ENCODE results near the gene TSC1.

The TSC1 gene

DNA sequence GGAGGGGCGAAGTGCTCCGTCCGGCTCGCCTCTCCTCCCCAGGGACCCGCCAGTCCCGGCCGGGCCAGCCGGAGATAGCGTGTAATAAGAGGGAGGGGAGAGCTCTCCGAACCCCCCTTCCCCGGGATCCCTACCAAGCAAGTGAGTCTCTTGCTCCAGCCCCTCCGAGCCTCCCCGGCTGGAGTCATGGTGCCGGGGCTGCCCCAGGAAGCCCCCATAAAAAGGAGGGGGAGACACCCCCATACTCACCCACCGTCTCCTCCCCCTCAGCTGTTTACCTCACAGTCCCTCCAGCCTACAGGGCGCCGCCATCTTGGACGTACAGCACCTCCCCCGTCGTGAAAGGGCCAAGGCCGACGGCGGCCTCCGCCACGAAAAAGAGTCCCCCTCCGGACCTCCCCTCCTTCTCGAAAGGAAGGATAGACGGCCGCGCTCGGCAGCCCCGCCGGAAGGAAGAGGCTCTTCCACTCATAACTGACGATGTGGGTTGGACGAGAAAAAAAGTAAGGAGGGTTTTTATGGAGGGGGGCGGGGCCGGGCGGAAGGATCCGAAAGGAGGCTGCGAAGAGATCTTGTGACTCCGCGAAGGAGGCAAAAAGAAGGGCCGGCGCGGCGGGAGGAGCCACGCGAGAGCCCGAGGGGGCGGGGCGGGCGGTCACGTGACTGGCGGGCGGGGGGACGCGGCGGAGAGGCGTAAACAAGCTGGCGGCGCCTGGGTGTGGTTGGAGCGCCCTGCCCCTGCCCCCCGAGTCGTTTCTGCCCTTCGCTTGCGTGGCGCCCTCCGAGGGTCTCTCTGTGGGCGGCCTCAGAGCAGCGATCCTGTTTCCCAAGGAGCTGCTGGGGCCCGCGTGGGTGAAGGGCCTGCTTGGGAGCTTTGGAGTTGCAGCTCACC is at the start of gene TSC1:
Gene TSC1 (minus strand): TSS at position 323 of the 892 bp plus-strand sequence. CDS start 15,744 bp downstream, outside the sequence.
- DNase-seq, result peak; percentile 86 to 93

DNA sequence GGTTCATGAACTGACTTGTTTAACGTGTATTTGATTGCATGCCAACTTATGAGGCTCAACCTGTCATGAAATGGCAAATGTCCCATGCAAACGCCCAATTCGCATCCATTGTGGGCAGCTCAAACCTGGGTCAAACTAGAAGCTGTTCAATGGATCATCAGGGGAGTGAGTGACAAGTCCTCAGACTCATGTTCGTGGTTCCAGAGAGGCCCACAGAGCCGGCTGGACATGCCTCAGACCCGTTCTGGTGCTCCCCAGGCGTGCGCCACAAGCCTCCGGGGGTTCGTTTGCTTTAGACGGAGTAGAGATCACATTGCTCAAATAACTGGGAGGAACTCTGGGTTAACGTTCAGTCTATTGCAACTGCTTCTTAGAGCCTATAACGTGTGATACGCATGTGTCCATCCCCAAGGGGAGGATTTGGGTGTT is 49.1 kb upstream of the TSC1 start:
- DNase-seq, result peak in 1 of 2 experiments; percentile 53

DNA sequence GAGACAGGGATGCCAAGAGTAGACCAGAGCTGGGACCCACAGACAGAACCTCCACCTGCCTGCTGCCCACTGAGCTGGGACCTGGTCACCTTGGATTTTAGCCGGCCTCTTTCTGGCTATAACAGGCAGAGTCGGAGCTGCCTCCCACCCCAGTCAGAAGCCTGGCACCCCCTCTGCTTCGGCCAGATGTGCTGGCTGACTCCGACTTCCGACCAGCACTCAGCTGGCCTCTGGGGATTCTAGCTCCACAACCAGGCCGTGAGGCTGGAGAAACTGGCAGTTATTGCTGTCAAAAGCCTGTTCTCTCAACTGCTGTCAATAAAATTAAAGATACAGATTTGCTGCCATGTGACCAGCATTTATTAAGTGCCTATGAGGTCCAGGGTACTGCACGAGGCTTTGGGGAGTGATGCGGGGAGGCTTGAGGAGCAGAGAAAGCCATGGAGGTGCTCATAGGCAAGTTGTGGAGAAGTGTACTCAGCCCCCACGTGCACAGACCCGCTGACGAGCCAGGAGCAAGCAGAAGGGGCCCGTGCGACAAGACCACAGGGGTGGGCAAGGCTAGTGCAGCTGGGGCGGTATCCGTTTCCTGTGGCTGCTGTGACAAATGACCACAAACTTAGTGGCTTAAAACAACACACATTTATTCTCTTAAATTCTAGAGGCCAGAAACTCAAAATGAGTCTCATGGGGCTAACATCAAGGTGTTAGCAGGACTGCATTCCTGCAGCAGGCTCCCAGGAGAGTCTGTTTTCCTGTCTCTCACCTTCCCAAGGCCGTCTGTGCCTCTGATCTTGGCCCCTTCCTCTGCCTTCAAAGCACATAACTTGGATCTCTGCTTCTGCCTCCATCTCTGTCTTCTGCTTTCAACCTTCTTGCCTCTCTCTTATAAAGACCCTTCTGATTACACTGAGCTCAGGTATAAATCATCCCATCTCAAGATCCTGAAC is 47.2 kb upstream of the TSC1 start:
- no peak for DNase-seq

DNA sequence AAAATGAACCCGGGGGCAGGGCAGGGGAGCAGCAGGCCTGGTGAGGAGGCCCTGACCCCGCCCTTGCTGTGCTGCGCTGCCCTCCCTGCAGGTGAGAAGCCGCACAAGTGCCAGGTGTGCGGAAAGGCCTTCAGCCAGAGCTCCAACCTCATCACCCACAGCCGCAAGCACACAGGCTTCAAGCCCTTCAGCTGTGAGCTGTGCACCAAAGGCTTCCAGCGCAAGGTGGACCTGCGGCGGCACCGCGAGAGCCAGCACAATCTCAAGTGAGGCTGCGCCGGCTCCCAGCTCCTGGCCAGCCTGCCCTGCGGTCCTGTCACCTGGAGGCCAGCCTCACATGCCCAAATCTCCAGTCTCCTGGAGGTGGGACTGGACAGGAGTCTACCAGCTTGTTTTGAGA is 46.4 kb upstream of the TSC1 start:
- DNase-seq, result no peak

DNA sequence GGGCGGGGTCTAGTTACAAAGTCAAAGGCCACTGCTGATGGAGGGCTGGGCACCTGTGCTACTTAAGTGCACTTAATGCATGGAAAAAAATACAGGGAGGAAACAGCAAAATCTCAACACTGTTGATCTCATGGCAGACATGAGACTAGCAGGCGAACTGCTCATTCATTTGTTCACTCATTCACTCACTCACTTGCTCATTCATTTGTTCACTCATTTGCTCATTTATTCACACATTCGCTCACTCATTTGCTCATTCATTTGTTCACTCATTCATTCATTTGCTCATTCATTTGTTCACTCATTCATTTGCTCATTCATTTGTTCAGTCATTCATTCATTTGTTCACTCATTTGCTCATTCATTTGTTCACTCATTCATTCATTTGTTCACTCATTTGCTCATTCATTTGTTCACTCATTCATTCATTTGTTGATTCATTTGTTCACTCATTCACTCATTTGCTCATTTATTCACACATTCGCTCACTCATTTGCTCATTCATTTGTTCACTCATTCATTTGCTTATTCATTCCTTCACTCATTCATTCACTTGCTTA is 45.7 kb upstream of the TSC1 start:
- peak; percentile 29 to 31 for DNase-seq

DNA sequence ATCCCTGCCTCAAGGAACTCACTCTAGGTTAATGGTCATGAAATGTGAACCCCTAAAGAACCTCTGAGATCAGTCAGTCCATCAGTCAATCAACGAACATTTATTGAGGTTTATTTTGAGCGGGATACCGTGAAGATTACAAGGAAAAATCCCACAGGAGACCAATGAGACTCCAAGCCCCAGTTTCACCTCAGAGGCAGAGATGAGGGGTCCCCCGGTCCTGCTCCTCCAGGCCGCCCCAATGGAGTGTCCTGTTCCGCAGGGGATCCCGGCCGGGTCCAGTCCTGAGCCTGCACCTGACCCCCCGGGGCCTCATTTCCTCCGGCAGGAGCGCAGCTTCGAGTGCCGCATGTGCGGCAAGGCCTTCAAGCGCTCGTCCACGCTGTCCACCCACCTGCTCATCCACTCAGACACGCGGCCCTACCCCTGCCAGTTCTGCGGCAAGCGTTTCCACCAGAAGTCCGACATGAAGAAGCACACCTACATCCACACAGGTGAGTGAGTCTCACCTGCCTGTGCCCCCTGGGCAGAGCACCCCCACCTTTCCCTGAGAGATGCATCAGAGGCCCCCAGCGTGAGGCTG is 45.1 kb upstream of the TSC1 start:
- DNase-seq, result no peak

DNA sequence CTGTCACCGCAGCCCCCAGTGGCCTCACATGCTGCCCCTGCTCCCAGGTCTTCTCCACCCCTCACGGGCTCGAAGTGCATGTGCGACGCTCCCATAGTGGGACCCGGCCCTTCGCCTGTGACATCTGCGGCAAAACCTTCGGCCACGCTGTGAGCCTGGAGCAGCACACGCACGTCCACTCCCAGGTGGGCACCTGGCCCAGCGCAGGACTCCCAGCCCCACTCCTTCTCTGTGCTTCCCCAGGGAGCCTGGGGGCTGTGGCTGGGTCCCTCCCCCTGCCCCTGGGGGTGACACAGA is 44.5 kb upstream of the TSC1 start:
- no peak for DNase-seq

DNA sequence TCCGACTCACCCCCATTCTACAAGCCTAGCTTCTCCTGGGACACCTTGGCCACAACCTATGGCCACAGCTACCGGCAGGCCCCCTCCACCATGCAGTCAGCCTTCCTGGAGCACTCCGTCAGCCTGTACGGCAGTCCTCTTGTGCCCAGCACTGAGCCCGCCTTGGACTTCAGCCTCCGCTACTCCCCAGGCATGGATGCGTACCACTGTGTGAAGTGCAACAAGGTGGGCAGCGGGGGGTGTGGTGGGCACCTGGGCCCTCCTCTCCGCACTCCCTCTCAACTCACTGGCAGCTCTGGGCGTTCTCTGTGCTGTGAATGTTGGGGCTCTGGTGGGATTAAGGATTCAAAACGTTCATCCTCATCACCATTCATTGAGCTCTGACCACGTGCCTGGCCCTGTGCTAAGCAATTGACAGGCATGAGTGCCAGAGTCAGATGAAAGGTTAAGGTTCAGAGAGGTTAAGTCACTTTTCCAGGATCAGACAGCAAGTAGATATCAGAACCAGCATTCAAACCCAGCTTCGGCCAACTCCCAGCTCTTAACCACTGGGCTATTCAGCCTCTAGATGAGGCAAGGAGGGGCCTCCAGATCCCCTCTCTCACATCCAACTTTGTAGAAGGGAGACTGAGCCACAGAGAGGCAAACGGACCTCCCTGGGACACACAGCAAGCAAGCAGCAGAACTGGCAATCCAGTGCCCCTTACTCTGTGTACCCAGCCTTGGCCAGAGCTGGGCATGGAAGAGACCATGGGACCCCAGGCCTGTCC is 44.0 kb upstream of the TSC1 start:
- DNase-seq, result no peak

DNA sequence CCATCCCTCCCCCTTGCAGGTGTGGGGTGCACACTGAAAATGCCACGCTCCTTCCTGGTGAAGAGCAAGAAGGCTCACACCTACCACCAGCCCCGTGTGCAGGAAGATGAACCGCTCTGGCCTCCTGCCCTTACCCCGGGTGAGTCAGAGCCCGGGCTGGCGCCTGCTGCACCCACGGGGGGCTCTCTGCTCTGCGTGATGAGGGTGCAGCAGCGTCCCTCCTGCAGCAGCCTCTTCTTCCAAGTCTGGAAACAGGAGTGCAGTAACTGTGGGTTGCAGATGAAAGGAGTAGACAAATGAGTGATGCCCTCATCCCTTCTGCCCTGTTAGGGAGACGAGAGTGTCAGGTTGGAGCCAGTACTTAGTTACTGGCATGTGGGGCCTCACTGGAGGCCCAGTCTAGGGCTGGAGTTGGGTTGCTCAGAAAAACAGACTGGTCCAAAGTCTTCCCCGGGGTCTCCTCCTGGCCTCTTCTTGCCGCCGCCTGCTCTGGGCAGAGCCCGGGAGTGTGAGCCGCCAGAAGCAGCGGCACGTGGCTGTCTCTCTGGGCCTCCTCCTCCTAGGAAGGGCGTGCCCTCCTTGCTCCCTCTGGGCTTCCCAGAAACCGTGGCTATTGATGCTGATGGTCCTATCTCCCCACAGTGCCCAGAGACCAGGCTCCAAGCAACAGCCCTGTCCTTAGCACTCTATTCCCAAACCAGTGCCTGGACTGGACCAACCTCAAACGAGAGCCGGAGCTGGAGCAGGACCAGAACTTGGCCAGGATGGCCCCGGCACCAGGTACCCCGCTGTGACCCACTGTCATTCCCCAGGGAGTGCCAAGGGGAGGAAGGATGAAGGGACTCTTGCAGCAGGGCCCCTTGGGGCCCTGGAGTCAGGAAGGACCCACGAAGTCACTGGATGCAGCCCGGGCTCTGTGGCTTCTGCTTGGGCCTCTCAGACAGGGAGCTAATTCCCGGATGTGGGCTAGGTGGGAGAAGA is 42.5 kb upstream of the TSC1 start:
- no peak for DNase-seq

DNA sequence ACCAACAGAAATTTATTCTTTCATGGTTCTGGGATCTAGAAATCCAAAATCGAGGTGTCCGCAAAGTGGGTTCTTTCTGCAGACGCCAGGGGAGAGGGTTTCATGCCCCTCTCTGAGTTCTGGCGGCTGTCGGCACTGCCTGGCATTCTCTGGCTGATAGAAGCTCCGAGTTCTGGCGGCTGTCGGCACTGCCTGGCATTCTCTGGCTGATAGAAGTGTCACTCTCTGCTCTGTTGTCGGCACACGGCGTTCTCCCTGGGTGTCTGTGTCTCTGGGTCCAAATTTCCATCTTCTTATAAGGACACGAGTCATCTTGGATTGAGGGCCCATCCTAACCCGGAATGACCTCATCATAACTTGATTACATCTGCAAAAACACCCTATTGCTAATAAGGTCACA is 41.7 kb upstream of the TSC1 start:
- no peak for DNase-seq

DNA sequence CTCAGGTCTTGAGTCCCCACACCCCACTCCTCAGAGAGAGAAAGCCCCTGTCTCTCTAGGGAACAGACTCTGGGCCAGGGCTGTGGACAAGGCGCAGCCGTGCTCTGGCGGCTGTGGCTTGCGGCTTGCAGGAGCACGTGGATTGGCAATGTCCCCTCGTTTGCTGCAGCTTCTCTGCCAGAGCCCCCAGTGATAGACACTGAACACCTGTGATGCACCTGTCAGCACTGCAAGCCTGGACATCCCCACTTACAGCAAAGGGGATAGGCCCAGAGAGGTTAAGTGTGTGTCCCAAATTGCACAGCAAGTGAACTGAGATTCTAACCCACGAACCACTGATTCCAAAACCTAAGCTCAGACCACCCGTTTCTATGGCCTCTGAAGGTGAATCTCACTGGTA is 41.1 kb upstream of the TSC1 start:
- DNase-seq, result no peak

DNA sequence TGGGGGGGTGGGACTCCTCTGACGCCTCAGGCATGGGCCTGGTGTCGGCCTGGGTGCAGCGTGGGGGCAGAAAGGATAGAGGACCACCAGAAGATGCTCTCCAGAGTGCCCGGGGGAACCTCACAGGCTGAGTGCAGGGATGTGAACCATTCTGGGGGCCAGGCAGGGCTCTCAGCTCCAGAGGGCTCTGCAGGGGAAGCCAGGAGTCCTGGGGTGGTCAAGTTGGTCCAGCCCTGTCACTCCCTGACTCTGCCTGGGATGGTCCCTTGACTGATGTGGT is 40.6 kb upstream of the TSC1 start:
- DNase-seq, result no peak

DNA sequence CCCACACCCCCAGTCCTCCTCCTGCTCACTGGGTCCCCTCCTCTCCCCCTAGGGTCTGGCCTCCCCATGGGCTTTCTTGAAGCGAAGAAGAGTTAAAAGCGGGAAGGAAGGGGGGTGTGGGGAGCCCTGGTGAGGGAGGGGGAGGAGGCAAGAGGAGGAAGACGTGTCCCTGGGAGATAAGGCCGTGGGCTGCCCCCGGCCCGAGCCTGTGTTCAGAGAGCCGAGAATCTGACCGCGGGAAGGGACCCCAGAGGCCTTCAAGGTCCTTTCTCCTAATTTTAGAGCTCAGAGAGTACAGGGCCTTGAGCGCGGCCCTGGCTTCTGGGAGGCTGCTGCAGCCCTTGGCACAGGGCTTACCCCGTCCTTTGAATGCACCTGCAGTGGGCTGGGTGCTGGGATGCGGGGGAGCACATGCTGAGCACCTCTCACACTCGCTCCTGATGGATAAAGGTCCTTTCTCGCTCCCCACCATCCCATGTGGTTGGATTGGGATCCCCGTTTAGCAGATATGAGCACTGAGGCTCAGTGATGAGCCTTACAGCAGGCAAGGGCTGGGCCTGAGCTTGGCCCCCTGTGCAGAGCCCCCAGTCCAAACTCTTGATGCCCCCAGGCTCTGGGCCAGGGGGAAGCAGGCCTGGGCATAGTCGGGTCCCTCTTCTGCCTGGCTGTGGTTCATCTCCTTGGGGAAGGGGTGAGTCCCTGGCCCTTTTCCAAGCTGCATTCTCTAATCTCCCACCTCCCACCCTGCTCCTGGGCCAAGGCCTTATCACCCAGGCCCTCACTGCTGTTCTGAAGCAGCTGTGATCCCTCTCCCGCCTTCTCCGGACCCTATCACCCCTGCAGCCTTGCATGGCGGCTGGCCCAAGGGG is 40.0 kb upstream of the TSC1 start:
- no peak for DNase-seq

DNA sequence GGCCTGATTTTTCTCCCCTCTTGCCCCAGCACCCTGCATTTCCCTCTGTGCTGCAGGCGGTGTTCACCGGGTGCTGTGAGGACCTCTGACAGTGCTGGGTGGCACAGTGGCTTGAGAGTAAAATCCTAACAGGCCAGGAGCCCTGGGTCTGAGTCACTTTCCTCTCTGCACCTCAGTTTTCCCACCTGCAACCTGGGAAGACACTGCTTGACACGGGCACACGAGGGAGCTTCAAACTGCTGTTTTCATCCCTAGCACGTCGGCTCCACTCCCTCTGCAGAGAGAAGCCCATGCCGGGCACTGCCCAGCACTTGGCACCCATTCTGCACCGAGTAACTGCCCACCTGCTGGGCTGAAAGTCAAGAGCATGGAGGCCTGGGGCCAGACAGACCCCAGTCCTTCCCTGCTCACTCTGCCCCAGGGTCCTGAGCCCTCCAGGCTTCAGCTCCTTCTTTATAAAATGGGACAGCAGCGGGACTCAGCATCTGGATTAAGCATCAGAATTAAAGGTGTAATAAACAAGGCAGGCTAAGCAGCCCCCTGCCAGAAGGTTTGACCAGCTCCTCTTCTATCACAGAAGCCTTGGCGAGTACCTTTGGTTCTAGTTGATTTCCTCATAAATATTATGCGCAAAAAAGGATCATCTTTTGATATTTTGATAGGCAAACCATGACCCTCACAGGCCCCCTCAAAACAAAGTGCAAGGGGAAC is 39.2 kb upstream of the TSC1 start:
- no peak for DNase-seq

DNA sequence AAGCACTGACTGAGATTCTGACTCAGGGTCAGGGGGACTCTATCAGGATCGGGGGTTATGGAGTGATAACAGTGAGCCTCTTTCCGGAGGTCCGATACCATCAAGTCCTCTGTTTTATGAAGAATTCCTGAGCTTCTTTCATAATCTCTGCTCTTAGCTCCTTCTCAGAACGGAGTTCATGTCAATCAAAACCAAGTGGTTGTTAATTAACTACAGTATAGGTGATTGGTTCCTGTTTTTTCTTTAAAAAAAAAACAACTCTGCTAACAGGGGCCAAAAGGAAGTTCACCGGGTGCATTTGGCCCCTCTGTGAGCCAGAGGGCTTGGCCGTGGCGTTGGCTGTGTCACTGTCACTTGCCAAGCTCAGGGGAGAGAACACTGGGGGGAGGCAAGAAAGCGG is 38.0 kb upstream of the TSC1 start:
- DNase-seq, result no peak

DNA sequence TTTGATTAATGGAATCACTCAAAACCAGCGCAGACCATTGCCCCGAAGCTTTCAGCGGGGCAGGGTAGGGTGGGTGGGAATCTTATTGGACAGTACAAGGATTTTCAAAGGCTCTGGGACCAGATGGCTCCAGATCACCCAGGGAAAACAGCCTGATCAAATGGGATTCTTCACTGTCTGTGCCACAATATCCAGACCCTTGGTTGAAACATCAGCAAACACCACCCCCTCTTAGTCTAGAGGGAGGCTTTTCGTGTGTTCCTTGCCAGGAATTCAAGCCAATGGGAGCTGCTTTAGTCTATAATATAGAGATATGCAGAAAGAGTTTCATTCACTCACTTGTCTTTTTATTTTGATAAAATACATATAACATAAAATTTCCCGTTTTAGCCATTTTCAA is 35.7 kb upstream of the TSC1 start:
- DNase-seq, result no peak

DNA sequence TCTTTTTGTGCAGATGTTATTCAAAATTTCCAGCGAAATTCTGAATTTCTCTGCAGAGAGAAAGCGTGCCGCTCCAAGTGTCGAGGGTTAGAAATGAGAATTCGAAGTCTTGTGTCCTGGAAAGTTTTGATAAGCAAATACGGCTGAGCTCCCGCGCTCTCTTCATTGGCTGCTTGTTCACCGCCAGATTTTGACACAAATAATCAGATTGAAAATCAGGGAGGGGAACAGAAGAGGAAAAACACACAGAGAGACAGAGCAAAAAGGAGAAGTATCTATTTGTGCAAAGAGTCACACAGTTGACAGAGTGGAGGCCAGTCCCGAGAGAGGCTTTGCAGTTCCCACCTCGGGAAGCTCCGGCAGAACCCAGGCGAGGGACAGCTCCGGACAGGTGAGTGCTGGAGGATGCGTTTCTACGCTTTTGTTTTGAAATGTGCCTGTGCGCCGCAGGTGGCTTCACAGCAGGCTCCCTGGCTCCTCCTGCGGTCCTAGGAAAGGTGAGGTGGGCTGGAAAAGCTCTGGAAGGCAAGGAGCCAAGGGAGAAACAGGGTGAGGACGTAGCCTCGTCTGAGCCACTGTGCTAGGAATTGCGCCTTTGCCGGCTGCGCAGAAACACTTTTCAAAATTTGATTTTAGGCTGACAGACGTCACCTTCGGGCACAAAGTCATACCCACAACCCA is 34.2 kb upstream of the TSC1 start, which contains the start of gene GFI1B:
Gene GFI1B (plus strand): TSS at position 244 of the 681 bp plus-strand sequence. CDS start 7,985 bp downstream, outside the sequence.
- DNase-seq, result peak; percentile 66 to 77

DNA sequence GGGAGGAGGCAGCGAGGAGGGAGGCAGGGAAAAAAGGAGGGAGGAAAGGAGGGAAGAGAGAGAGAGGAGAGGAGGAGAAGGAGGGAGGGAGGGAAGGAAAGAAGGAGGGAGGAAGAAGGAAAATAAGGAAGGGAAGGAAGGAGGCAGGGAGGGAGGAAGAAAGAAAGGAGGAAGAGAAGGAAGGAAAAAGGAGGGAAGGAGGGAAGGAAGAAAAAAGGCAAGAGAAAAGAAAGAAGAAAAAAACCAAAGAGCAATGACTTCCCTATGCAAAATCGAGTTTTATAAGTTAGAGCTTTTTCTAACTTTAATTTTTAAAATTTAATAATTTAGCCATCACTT is 33.7 kb upstream of the TSC1 start:
- DNase-seq, result no peak

DNA sequence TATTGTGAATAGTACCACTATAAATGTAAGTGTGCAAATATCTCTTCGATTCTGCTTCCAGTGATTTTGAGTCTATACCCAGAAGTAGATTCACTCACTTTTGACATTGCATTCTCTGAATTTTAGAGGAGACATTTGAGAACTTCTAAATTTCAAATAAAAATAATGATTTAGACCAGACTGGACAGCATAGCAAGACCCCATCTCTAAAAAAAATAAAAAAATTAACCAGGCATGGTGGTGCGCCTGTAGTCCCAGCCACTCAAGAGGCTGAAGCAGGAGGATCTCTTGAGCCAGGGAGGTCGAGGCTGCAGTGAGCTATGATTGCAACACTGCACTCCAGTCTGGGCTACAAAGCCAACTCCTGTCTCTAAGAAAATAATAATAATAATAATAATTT is 32.2 kb upstream of the TSC1 start:
- DNase-seq, result no peak
